Stimulated activated CD8-positive, alpha-beta memory T cell treated with anti-CD3 and anti-CD28 coated beads, Interleukin-4, amount 100 ng/mL, for 24 hours (primary cell): ENCODE data around the gene DLD.
"Not testable (repeated sequence)": the region's sequence is repeated elsewhere in the genome, so short reads cannot be mapped to it uniquely, and the experiment has no call there.

Experiments
- DNase-seq: peaks from one replicate; pipeline ENCODE4 v3.0.0-alpha.2; 2020; ENCODE audit warnings: low read depth

The DLD gene

DNA sequence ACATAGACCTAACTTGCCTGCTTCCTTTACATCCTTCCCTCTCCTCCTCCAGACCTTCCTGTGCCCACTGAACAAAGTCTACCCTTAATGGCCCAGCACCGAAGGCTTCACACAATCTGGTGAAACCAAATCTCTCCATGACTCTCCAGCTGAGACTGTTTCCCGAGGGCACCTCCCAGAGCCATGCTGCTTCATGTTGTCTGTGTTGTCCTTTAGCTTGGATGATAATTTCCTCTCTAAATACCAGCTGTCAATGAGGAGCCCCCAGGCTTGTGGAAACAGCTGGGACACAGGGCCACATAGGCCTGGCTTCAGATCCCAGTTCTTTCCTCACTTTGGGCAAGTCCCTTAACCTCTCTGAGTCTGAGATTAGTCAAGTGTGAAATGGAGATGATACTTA lies 54.3 kb downstream of the DLD start:
- DNase-seq = no peak

DNA sequence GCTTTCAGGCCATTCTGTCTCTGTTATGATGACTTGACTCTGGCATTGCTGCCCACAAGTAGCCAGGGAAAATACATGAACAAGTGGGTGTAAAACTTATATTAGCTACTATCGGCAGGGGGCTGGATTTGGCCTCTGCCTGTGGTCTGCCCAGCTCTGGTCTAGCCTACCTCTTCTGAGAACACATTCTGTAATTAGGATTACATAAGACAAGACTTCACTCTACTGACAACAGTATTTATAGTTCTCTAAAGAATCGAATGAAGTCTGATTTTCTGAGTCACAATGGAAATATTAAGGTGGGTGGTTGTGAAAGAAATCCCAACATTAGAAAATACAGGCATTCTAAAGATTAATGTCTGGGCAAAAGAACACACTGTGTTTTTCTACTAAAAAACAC lies 55.5 kb downstream of the DLD start:
- no peak for DNase-seq

DNA sequence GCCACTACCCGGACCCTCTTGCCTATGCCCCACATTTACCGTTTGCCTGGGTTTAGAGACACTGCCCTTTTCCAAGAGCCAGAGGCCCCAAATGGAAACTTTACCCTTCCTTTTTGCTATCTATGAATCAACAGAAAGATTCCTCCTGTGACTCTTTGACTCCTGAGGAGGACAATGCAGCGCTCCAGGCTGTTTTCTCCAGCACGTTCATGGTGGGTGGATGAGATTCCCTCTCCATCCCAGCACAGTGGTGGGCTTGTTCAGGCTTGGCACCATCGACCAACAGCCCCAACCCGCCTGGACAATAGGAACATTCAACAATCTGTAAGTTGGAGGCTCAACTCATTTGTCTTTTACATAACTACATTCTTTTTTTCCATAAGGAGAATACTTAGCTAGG lies 55.9 kb downstream of the DLD start:
- no peak for DNase-seq

DNA sequence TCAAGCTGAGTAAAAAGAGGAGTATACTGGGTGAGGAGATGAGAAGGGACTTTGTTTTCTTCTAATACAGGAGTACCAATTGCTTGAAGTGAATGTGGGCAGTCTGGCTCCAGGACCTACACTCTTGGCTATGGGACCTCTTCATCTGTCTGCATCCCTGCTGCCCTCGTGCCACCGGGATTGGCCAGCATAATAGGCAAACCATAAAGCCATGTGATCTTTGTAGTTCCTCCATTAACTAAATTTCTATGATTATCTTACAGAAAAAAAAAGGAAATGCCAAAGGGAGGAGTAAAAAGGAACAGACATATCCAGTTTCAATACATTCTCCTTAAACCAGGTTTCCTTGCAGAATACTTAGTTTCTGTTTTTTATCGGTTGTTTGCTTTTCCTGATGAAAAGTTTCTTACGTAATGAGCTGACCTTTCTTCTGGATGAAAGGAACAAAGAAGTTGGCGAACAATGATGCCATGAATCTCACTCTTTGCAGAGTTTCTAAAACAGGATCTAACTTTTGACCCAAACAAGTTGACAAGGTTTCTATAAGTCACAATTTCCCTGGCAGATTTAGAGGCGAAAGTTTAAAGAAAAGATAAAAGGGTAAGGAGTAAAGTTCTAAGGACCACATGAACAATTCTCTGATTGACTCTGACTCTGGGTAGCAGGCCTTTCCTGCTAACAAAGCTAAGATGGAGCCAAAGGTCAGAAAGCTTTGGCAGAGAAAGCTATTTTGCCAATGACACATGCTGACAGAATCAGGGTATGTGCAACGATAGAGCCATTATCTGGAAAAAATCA lies 57.9 kb downstream of the DLD start:
- no peak for DNase-seq

DNA sequence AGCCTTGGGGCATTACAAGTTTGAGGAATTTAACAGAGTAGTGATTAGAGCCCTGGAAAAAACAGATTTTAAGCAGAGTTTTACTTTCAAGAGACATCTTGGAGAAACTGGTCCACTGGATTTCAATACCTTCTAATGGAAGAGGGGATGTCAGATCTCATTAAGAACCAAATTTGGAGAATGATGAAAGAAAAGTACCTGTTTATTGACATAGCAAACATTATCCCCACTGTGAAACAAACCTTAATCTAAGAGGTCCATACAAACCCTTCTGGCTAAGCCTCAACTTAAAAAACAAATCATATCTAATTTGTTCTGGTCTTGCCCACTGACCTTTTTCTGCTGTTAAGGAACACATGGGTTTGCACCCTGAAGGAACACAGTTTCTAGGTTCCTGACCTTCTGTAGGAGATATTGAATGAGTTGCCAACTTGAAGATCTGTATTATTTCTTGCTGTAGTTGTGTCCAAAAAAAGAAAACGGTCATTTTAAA lies 58.5 kb downstream of the DLD start:
- no peak for DNase-seq

DNA sequence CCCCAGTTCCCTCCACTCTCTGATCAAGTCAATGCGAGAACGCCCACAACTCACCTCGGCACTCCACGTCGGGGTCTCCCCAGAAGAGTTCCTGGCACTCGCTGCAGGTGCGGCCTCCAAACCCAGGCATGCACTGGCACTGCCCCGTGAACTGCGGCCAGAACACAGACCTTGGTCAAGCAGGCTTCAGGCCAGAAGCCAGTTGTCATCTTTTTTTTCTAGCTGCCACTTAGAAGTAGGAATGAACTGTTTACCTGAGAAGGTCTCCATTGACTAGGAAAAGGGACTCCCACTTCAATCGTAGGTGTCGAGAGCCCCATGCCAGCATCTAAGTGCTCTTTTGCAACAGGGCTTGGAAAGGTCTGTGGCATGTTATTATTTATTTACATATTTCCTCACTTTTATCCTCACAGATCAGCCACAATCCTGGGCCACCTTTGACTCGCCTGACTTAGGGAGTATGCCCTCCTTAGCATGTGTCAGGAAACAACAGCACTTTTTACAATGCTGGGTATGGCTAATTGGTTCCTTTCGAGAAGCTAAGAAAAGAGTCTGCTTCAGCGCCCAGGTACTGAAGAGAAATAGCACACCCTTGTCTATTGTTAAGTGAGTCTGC lies 60.3 kb downstream of the DLD start:
- DNase-seq = no peak

DNA sequence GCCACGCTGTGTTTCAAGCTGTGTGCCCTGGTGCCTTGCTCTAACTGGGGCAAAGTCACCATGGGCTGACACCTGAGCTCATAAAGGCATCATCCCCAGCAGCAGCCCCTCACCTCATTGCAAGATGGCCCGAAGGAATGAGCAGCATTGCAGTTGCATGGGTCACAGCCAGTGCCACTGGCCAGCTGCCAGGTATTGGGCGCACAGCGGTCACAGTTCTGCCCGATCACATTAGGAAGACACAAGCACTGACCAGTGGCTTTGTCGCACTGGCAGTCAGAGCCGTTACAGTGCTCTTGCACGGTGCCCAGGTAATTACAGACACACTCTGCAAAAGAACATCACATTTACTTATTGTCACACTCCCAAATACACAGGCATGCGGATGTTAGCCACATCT lies 60.9 kb downstream of the DLD start:
- DNase-seq = no peak

DNA sequence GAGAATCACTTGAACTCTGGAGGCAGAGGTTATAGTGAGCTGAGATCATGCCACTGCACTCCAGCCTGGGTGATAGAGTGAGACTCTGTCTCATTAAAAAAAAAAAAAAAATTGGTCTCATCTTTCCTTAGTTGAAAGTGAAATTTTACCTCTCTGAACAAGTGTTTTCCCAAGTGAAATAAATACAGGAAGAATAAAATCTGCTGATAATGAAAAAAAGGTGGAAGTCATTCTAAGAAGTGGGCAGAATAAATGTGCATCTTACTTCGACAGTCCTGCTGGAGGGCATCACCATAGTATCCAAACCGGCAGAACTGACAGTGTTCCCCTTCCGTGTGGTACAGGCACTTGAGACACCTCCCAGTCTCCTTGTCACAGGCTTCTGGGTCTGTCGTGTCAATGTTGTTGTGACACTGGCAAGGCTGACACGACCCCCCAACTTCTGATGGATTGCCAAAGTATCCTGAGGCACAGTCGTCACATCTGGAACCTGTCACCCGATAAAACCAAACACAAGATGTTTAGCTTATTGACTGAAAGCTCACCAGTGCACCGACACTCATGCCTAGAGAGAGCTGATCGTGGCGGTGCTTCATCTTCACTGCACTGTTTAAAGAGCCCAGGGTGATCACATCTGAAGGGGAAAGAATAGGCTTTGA lies 62.4 kb downstream of the DLD start:
- DNase-seq = no peak

DNA sequence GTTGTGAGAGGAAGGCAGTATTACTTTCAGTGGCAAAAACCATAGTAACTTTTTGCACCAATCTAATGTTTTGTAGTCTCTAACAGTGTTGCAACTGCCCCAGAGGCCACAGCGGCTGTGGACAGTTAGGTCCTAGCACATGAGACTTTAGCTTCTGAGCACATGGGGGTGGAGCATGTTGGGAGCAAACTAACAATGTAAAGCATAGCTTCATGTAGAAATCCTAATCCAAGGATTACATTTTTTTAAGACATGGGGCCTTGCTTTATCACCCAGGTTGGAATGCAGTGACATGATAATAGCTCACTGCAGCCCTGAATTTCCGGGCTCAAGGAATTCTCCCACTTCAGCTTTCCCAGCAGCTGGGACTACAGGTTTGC lies 62.9 kb downstream of the DLD start:
- DNase-seq = no peak

DNA sequence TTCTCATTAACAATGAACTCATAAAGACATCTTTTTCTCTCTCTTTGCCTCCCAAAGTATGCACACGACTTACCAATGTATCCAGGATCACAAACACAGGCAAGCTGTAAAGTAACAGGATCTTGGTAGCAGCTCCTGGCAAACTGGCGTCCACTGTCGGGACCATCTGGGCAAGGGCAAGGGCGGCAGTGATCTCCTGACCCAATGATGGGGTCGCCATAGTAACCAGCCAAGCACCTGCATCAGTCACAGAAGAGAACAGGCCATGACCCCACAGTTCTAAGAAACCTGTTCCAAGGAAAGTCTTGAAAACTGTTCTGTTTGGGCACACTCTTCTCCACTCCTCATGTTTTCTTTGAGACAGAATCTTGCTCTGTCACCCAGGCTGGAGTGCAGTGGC lies 64.4 kb downstream of the DLD start:
- DNase-seq = no peak

DNA sequence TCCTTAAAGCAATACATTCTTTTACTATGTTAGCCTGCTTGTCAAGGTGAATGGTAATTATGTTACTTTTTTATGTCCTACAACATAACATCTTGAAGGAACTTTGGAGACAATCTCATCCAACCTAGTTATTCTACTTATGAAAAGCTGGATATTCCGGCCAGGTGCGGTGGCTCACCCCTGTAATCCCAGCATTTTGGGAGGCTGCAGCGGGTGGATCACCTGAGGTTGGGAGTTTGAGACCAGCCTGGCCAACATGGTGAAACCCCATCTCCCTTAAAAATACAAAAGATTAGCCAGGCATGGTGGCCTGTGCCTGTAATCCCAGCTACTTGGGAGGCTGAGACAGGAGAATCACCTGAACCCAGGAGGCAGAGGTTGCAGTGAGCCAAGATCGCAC lies 66.0 kb downstream of the DLD start:
- not testable (repeated sequence) for DNase-seq

DNA sequence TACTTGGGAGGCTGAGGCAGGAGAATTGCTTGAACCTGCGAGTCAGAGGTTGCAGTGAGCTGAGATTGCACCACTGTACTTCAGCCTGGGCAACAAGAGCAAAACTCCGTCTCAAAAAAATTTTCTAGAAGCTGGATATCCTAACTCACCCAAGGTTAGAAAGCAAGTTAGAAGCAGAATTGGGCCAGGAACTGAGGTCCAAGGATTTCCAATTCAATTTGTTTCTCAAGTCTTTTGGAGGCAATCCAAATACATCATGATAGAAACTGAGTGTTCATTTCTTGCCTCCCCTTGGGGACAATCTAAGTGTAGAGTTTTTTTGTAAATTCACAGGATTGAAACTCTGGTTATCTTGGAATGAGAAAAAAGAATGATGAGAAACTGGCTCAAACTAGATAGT lies 66.5 kb downstream of the DLD start:
- no peak for DNase-seq

DNA sequence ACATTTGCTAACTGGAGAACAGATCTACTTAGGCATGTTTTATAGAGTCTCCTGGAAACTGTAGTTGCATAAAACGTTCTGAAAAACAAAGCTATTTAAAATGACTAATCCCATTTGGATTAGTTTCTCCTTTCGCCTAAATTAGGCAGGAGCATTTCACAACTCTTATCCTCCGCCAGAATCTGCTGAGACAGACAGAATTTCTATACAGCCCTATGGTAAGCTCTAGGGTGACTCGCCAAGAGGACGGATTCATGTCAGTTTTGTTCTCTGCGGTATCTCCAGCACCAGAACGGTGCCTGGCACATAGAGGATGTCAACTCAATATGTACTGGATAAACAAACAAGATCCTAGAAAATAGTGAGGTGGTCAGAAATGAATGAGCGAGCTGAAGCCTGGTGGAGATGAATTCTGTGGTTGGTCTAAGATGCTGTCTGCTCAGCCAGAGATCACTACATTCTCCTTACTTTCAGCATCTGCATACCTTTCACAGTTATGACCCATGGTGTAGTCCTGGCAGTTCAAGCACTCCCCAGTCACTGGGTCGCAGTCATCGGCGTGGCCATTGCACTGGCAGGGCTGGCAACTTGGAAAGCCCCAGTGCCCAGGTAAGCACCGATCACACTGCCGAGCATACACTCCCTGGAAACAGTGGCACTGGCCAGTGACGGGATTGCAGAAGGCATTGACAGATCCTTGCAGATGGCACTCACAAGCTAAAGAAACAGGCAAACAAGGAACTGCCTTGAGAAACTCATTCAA lies 68.0 kb downstream of the DLD start:
- DNase-seq = no peak

DNA sequence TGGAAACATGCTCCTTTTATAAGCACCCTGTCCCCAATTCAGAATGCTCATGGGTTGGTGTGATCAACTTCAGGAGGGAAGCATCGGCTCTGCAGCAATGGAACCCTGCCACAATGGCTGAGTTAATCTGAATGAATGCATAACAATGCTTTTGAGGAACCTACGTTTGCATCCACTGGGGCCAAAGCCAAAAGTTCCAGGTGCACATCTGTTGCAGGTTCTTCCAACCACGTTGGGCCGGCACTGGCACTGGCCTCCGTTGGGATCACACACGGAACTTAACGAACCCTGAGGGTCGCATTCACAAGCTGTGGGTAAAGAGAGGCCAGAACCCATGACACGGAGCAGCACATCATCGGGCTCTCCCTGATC lies 68.5 kb downstream of the DLD start:
- DNase-seq = no peak

DNA sequence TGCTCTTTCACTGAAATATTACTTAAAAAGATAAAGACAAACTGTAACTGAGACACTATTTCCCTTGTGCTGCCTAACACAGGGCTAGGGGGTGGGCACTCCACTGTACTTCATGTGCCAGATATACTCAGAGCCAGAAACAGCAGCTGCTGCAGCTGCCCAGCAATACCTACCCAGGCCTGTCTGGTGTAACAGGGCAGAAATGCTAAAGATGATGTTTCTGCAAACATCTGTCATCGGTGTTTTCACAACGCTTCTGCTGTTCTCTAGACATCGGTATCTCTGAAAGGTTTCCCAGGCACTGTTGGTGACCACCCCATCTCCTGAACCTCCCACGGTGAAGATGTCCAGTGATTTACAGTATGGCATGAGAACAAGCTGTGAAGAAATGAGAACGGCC lies 69.3 kb downstream of the DLD start:
- no peak for DNase-seq

DNA sequence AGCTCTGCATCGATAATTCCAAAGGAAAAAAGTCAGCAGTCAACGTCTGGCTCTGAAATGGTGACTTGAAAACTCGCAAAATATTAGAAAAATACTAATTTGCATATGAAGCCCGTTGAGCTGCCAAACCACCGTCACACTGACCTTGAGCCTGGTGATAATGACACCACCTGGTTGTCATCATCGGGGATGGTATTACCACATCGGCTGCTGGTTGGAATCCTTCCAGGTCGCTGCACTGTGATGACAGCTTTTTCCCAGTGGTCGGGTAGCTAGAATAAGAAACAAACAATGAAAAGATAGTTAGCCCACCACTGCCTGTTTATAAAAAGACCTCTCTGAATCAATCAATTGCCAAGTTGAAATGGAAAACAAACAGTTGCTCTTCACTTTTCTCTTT lies 70.4 kb downstream of the DLD start:
- DNase-seq = no peak

DNA sequence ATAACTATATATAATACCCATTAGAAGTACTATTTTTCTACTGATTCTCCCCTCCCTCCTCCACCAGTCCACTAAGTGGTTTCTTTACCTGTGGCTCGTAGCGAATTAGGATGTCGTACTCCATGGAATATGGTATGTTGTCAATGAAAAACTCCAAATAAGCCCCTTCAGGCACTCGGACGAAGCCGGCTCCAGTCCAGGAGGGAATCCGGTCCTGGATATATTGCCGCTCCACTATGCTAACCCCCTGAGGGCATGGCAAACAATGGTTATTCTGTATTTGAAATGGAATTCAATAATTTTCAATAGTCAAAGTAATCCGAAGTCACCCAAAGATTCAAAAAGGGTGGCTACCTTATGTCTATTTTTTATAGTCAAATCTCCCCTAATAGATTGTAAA lies 71.8 kb downstream of the DLD start:
- DNase-seq = no peak

DNA sequence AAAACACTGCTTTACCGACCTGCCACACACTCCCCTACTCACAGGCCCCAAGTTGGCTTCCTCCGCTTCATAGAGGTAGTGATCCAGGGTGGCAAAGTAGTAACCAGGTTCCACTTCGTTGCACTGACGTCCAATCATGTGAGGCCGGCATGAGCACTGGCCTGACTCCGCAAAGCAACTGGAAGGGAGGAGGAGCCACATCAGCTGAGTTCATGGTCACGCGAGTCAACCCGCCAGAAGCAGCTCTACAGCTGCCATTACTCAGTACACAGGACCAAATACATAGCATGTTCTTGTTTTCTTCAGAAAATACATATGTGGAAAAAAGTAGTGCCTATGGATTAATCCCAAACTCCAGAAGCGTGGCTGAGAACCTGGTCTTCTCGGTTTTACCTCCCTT lies 73.5 kb downstream of the DLD start:
- DNase-seq = no peak

DNA sequence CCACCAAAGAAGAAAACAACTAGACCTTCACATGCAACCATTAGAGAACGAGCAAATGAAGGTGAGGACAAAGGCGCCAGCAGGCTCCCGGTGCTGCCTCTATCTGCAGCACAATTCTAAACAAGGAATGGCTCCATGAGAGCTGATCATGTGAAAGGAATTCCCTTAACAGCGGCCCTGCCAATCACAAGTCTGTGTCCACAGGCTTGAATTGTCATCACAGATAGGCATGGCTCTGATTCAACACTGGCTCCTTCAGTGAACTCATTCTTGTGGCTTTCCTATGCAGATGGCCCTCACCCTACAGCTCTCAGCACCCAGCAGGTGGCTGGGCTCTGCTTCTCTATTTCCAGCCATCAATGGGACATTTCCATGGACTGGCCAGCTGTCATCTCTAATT lies 75.7 kb downstream of the DLD start:
- no peak for DNase-seq

DNA sequence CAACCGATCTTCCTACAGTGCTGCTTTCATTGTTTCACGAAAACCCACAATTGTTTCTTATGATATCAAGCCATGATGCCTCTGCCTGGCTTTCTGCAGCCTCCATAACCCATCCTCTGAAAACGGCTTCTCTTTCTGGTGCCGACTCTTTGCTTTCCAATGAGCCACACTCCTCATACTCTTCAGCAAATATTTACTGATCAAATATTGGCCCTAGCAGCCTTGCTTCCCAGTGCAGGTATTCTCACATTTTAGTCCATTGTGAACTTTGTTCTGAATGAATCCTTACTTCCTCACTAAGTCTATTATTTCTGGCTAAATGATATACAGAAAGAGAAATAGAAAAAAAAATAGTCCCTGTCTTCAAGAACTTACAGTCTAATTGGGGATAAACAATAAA lies 76.4 kb downstream of the DLD start:
- no peak for DNase-seq

DNA sequence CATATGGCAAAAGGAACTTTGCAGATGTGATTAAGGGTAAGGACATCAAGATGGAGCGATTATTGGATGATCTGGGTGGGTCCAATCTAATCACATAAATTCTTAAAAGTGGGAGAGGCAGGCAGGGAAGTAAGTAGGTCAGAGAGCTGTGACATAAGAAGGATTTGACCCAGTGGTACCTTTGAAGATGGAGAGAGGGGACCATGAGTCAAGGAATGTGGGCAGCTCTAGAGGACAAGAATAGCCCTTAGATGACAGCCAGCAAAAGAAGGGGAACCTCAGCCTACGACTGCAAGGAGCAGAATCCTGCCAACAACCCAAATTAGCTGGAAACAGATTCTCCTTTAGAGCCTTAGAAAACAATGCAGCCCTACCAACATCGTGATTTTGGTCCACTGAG lies 77.5 kb downstream of the DLD start:
- no peak for DNase-seq

DNA sequence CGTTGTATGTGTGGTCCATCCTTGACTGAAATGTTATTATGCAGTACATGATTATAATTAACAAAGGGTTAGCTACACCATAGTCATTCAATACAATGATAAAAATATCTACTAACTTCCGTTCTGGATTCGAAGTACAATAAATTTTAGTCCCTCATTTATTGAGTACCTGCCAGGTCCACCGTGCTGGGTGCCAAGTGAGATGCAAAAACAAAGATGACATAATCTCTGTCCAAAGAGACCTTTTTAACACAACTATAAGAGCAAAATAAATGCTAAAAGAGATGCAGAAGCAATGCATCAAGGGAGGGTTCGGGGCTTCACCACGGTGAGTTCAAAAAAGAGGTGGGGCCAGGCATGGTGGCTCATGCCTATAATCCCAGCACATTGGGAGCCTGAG lies 78.9 kb downstream of the DLD start:
- DNase-seq = no peak
